ENCODE results near the gene PRSS50. TPM values are rescaled to one million over a fixed set of nuclear protein-coding genes. Genes with fewer than 3 reads are reported as not detected.

The PRSS50 gene
- total and polyA plus RNA-seq, 7 donors, result 0.03 to 1.1 (median 0.49) TPM; not detected in 3

DNA sequence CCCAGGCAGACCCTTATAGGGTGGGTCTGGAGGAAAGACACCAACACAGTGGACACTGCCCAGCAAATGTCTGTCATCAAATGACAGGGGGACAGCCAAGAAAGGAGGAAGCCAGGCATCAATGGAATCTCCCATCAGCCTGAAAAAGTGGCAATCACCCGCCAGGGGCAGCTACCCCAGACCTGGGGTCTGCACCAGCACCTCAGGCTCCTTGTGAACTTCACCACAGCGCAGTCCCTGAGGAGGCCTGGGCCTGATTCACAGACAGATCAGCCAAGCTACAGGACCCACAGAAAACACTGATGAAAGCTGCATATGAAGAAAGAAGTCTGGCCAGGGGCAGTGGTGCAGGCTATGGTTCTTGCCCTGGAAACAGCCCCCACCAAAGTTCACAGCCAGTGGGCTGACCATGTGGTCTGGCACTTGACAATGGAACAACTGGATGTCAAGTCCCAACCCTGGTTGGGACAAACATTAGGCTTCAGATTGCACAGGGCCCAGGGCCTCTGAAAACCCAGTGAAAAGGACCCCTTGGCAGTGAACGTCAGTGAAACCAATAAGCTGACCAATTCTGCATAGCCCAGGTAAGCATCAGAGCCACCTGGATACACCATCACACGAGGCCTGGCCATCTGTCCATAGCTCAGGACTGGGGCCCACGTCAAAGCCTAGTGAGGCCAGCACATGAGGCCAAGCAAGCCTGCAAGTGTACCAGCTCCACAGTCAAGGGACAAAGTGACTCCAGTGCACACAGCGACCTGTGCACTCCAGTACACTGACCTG is 53.3 kb downstream of the PRSS50 start:
- H3K27ac ChIP-seq, result no peak overlapping the region
- peak; percentile 35 for DNase-seq
- WGBS, 2 donors, result 88 to 92% methylated on average over 6 of the region's 6 CpGs
- TF ChIP-seq POLR2AphosphoS5 (IDR thresholded peaks at IDR 0.05), result no peak
- no peak for TF ChIP-seq POLR2A (IDR thresholded peaks at IDR 0.05)
- TF ChIP-seq, protein P1, sequence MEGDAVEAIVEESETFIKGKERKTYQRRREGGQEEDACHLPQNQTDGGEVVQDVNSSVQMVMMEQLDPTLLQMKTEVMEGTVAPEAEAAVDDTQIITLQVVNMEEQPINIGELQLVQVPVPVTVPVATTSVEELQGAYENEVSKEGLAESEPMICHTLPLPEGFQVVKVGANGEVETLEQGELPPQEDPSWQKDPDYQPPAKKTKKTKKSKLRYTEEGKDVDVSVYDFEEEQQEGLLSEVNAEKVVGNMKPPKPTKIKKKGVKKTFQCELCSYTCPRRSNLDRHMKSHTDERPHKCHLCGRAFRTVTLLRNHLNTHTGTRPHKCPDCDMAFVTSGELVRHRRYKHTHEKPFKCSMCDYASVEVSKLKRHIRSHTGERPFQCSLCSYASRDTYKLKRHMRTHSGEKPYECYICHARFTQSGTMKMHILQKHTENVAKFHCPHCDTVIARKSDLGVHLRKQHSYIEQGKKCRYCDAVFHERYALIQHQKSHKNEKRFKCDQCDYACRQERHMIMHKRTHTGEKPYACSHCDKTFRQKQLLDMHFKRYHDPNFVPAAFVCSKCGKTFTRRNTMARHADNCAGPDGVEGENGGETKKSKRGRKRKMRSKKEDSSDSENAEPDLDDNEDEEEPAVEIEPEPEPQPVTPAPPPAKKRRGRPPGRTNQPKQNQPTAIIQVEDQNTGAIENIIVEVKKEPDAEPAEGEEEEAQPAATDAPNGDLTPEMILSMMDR (IDR thresholded peaks at IDR 0.05), result no peak
- no peak for TF ChIP-seq EP300 (IDR thresholded peaks at IDR 0.05)
- no peaks in the 10 kb centered on the region for H3K9me3 ChIP-seq
- H3K4me3 ChIP-seq, result no peak overlapping the region
- peaks cover 0 to 27% (median 11%) of the 10 kb centered on the region in 4 donors for H3K4me1 ChIP-seq
- H3K36me3 ChIP-seq, result no peaks in the 10 kb centered on the region
- H3K27me3 ChIP-seq, result no peaks in the 10 kb centered on the region
- intact Hi-C loops (cut with DNase I), result no loop called here

DNA sequence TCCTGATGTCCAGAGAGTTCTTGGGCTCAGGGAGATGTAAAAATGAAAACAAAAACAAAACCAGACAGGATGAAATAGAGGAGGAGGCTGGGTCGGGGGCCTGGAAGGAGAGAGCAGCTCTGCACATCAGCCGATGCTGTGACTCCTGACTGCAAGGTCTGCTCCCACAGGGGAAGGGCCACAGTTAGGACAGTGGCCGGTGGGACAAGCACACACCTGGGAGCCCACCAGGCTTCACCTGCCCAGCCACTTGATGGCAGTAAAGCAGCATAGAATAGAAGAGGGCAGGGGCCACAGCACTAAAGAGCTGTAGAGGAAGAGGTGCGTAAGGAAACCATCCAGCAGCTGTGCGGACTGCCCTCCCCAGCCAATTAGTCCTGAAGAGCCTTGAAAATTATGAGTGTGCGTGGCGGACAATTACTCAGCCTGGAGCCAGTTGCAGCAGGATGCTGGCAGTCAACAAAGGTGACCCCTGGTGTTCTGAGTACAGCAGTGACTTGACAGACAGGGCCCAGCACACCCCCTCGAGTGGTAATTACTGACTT is 54.0 kb downstream of the PRSS50 start:
- Histone ChIP-seq H3K4me3 (no peak overlapping the region), H3K27ac (no peak overlapping the region), H3K9me3 (no peaks in the 10 kb centered on the region), H3K36me3 (no peaks in the 10 kb centered on the region), H3K4me1 (peaks cover 0 to 27% (median 11%) of the 10 kb centered on the region in 4 donors), H3K27me3 (no peaks in the 10 kb centered on the region)
- DNase-seq, result peak; percentile 49
- intact Hi-C loops (cut with DNase I), result no loop called here
- WGBS, 2 donors, result 61 to 63% methylated on average over 8 of the region's 8 CpGs
- TF ChIP-seq POLR2AphosphoS5 (IDR thresholded peaks at IDR 0.05), result no peak
- no peak for TF ChIP-seq EP300 (IDR thresholded peaks at IDR 0.05)
- TF ChIP-seq, protein P1 (IDR thresholded peaks at IDR 0.05), result no peak
- no peak for TF ChIP-seq POLR2A (IDR thresholded peaks at IDR 0.05)

DNA sequence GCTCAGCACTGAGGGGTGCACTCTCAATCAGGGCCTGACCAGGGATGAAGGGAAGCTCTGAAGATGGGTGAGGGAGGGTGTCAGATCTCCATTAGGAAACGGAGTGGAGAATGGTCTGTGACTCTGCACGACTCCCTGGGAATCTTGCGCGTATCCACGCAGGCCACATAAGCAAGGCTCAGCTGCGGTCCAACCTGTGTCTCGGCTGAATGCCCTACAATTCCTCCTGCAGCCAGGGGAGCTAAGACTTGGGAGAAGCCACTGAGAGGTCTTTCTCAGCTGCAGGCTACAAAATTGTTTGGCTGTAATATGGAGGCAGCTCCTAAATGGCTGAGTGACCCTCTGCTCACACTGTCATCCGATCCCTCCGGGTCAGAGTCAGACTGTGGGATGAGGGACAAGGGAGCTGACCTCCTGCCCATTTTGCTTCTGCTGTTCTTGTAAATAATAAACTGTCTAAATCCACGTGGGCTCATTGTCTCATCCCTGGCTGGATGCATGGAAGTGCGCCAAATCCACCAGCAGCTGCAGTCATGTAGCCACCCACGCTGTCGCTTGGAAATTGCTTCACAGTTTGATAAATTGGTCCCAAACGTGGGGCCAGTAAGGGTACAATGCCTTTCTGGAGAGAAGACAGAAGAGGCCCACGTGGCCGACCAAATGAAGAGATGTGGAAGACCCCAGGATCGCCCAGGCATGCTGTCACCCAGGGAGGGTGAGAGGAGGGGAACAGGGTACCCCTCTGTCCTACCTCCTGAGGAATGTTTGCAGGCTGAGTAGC is 54.7 kb downstream of the PRSS50 start:
- Histone ChIP-seq H3K27me3 (no peaks in the 10 kb centered on the region), H3K4me3 (no peak overlapping the region), H3K36me3 (no peaks in the 10 kb centered on the region), H3K9me3 (no peaks in the 10 kb centered on the region), H3K27ac (no peak overlapping the region), H3K4me1 (peaks cover 0 to 27% (median 11%) of the 10 kb centered on the region in 4 donors)
- 72 to 77% methylated on average over 17 of the region's 17 CpGs for WGBS, 2 donors
- peak; percentile 68 for DNase-seq
- intact Hi-C loops (cut with DNase I), result no loop called here
- TF ChIP-seq, protein P1 (IDR thresholded peaks at IDR 0.05), result no peak
- TF ChIP-seq EP300 (IDR thresholded peaks at IDR 0.05) (no peak), POLR2A (IDR thresholded peaks at IDR 0.05) (no peak), POLR2AphosphoS5 (IDR thresholded peaks at IDR 0.05) (no peak)

Small RNAs within 50 kb of the gene (small RNA-seq; reads per million reads assigned to genes)
- gene PRSS45, result 0 reads per million in 3 donors

Other genes with a start within 250 kb of the PRSS50 start
- not detected for gene RTP3, start 219.9 kb downstream of the PRSS50 start, total RNA-seq
- not detected for gene RTP3, start 219.9 kb downstream of the PRSS50 start, polyA plus RNA-seq
- gene LRRC2, start 151.6 kb downstream of the PRSS50 start, total RNA-seq, result 10 to 100 TPM in 1 of 4 donors, 1 to 10 TPM in 3; 3.6 to 11.1 (median 5.8) TPM
- 1 to 10 TPM in 1 of 3 donors, under 1 TPM in 2; 0.46 to 2.4 (median 0.69) TPM for gene LRRC2, start 151.6 kb downstream of the PRSS50 start, polyA plus RNA-seq
- not detected for gene FAM240A, start 105.3 kb downstream of the PRSS50 start, total RNA-seq
- not detected for gene FAM240A, start 105.3 kb downstream of the PRSS50 start, polyA plus RNA-seq
- gene ALS2CL, start 24.2 kb downstream of the PRSS50 start, total RNA-seq, result 10 to 100 TPM in 1 of 4 donors, 1 to 10 TPM in 3; 3.9 to 10.5 (median 4.3) TPM
- gene ALS2CL, start 24.2 kb downstream of the PRSS50 start, polyA plus RNA-seq, result 10 to 100 TPM in 1 of 3 donors, 1 to 10 TPM in 2; 5.4 to 35.0 (median 6.0) TPM
- gene TMIE, start 16.5 kb downstream of the PRSS50 start, total RNA-seq, result 1 to 10 TPM in 2 of 4 donors, under 1 TPM in 1, not detected in 1; 0.81 to 1.8 (median 1.8) TPM
- gene TMIE, start 16.5 kb downstream of the PRSS50 start, polyA plus RNA-seq, result under 1 TPM in 1 of 3 donors, not detected in 2; 0.63 TPM
- 10 to 100 TPM in 1 of 4 donors, 1 to 10 TPM in 3; 1.5 to 10.8 (median 2.7) TPM for gene MYL3, start 145.6 kb upstream of the PRSS50 start, total RNA-seq
- gene MYL3, start 145.6 kb upstream of the PRSS50 start, polyA plus RNA-seq, result 10 to 100 TPM in 1 of 3 donors, 1 to 10 TPM in 2; 2.4 to 11.8 (median 8.4) TPM
- 1 to 10 TPM; 3.6 to 9.0 (median 6.0) TPM for gene PTH1R, start 159.9 kb upstream of the PRSS50 start, total RNA-seq
- gene PTH1R, start 159.9 kb upstream of the PRSS50 start, polyA plus RNA-seq, result 1 to 10 TPM; 1.2 to 5.2 (median 3.6) TPM

Measured in sigmoid colon (tissue), 7 donors.